Superior temporal gyrus (tissue), 1 donor: ENCODE results near the gene C2CD4C.
"Not testable (repeated sequence)": the region's sequence is repeated elsewhere in the genome, so short reads cannot be mapped to it uniquely, and the experiment has no call there.

Source experiments
- DNase-seq: peaks from one replicate; pipeline ENCODE4 v3.0.0-alpha.2; 2016; ENCODE audit errors: extremely low spot score

The C2CD4C gene

GRCh38 chr19:400976-401865, 7.7 kb downstream of the C2CD4C start:
- no peak for DNase-seq

GRCh38 chr19:399370-399769, 9.6 kb downstream of the C2CD4C start:
- DNase-seq, result no peak

GRCh38 chr19:398719-399118, 10.2 kb downstream of the C2CD4C start:
- no peak for DNase-seq

DNA sequence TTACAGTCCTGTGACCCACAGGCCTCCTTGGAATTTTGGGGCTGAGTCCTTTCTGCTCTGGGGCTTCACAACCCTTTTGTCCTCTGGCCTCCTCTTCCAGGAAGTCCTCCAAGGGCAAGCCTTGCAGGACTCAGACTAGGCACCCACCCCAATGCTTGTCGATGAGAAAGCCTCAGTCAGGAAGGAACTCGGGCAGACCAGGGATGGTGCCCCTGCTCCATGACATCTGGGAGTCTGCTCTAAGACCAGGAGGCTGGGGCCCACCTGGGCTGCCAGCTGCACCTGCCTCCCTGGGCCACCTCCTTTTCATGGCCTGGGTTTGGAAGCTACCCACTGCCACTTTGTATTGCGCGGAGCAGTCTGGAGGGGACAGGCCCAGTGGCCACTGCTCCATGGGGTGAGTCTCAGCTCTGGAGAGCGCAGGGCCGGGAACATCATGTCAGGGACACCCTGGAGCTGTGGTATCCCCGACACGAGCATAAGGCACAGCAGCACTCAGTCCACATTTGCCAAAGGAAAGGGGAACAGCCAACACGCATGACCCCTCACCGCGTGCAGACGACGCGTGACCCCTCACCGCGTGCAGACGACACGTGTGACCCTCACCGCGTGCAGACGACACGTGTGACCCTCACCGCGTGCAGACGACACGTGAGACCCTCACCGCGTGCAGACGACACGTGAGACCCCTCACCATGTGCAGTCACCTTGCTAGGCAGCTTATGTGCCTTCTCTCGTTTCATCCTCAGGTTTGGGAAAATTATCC, 10.8 kb downstream of the C2CD4C start:
- DNase-seq, result no peak

- DNase-seq, result no peak
These were observed 11.6 kb downstream of the C2CD4C start for GRCh38 chr19:397321-397720.

DNA sequence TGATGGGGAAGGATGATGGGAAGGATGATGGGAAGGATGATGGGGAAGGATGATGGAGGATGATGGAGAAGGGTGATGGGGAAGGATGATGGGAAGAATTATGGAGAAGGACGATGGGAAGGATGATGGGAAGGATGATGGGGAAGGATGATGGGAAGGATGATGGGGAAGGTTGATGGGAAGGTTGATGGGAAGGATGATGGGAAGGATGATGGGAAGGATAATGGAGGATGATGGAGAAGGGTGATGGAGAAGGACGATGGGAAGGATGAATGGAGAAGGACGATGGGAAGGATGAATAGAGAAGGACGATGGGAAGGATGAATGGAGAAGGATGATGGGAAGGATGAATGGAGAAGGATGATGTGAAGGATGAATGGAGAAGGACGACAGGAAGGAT, 13.5 kb downstream of the C2CD4C start:
- no peak for DNase-seq

DNA sequence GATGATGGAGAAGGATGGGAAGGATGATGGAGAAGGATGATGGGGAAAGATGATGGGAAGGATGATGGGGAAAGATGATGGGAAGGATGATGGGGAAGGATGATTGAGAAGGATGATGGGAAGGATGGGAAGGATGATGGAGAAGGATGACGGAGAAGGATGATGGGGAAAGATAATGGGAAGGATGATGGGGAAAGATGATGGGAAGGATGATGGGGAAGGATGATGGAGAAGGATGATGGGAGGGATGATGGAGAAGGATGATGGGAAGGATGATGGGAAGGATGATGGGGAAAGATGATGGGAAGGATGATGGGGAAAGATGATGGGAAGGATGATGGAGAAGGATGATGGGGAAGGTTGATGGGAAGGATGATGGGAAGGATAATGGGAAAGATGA, 14.1 kb downstream of the C2CD4C start:
- not testable (repeated sequence) for DNase-seq

- DNase-seq, result not testable (repeated sequence)
These were observed 15.4 kb downstream of the C2CD4C start for GRCh38 chr19:393560-393959.

GRCh38 chr19:392375-392970, 16.5 kb downstream of the C2CD4C start:
- no peak for DNase-seq

DNA sequence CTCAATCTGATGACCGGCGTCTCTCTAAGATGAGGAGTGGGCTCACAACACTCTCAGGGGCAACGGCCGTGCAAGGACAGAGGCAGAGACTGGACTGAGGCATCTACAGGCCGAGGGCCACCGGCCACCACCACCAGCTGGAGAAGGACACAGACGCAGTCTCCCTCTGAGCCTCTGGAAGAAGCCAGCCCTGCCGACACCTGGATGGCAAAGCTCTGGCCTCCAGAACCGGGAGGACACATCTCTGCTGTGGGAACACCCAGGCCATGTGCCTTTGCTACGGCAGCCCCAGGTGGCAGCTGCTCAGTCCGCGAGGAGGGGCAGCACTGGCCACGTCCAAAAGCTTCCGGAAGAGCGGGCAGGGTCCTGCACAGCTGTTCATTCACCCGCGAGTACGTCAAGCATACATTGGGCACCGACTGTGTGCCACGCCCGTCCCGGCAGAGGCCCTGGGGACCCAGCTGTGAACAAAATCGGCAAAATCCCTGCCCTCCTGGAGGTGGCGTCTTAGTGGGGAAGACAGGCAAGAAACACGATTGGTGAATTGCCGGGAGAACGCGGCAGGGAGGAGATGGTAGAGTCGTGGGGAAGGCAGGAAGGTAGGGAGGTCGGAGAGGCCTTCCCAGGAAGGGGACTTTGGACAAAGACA, 17.1 kb downstream of the C2CD4C start:
- no peak for DNase-seq

GRCh38 chr19:391207-391557, 17.8 kb downstream of the C2CD4C start:
- DNase-seq, result no peak

- DNase-seq, result no peak
These were observed 18.4 kb downstream of the C2CD4C start for GRCh38 chr19:390386-391206.

GRCh38 chr19:389935-390289, 19.0 kb downstream of the C2CD4C start:
- no peak for DNase-seq

GRCh38 chr19:389255-389934, 19.6 kb downstream of the C2CD4C start:
- no peak for DNase-seq

GRCh38 chr19:388691-389090, 20.3 kb downstream of the C2CD4C start:
- no peak for DNase-seq

DNA sequence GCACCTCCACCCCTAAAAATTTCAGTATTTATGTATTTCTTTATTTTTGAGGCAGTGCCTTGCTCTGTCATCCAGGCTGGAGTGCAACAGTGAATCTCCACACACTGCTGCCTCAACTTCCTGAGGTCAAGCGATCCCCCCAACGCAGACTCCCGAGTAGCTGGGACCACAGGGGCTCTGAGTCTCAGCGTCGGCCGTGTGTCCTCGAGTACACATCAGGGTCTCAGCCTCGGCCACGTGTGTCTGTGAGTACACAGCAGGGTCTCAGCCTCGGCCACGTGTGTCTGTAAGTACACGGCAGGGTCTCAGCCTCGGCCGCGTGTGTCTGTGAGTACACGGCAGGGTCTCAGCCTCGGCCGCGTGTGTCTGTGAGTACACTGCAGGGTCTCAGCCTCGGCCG, 21.2 kb downstream of the C2CD4C start:
- no peak for DNase-seq

- DNase-seq, result not testable (repeated sequence)
These were observed 22.2 kb downstream of the C2CD4C start for GRCh38 chr19:386632-387301.

DNA sequence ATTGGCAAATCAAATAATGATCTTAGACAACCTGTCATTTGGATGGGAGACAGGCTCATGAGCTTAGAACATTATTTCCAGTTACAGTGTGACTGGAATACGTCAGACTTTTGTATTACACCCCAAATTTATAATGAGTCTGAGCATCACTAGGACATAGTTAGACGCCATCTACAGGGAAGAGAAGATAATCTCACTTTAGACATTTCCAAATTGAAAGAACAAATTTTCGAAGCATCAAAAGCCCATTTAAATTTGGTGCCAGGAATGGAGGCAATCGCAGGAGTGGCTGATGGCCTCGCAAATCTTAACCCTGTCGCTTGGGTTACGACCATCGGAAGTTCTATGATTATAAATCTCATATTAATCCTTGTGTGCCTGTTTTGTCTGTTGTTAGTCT, 22.8 kb downstream of the C2CD4C start:
- DNase-seq, result not testable (repeated sequence)

GRCh38 chr19:384799-385169, 24.2 kb downstream of the C2CD4C start:
- no peak for DNase-seq
